ENCODE data around the gene CRB2.

Gene CRB2

GRCh38 chr9:123425261-123425821, 69.3 kb downstream of the CRB2 start:
- no peak overlapping the region for H3K27ac ChIP-seq
- TF ChIP-seq CTCF (IDR thresholded peaks at IDR 0.05) (no peak), ZFX (IDR thresholded peaks at IDR 0.05; ENCODE audit: borderline replicate concordance) (no peak)

GRCh38 chr9:123425836-123426365, 69.9 kb downstream of the CRB2 start:
- no peak for TF ChIP-seq ZFX (IDR thresholded peaks at IDR 0.05; ENCODE audit: borderline replicate concordance)
- TF ChIP-seq CTCF (IDR thresholded peaks at IDR 0.05) = no peak
- H3K27ac ChIP-seq = no peak overlapping the region

GRCh38 chr9:123426406-123426805, 70.4 kb downstream of the CRB2 start:
- TF ChIP-seq ZFX (IDR thresholded peaks at IDR 0.05; ENCODE audit: borderline replicate concordance) (no peak), CTCF (IDR thresholded peaks at IDR 0.05) (no peak)
- H3K27ac ChIP-seq = no peak overlapping the region
